ENCODE results near the gene TDO2.

- TF ChIP-seq CTCF (IDR thresholded peaks at IDR 0.05) (no peak), POLR2AphosphoS5 (IDR thresholded peaks at IDR 0.05; ENCODE audit: insufficient read depth in 1 of 2, low read depth in 1 of 2) (no peak), POLR2A (IDR thresholded peaks at IDR 0.05) (no peak)
Observed at GRCh38 chr4:155907556-155907955, 4.1 kb downstream of the TDO2 start.
